ENCODE measurements around the gene TMPRSS7. TPM values are rescaled to one million over a fixed set of nuclear protein-coding genes. Genes with fewer than 3 reads are reported as not detected.
A peak's percentile ranks its signal among the peaks of the same experiment; 100 is the strongest.
"Not testable (repeated sequence)": the region's sequence is repeated elsewhere in the genome, so short reads cannot be mapped to it uniquely, and the experiment has no call there.

The TMPRSS7 gene
- total RNA-seq, 1 donor from 2014 or later, result not detected

GRCh38 chr3:112061152-112061551 lies 26.6 kb downstream of the TMPRSS7 start:
- Histone ChIP-seq H3K27ac (no peak overlapping the region), H4K20me1 (ENCODE audit: low read depth) (no peaks in the 10 kb centered on the region), H3K79me2 (ENCODE audit: low read depth) (no peaks in the 10 kb centered on the region), H2AFZ (replicated peaks) (no peak overlapping the region), H3K4me2 (no peak overlapping the region), H3K4me1 (peaks cover 8% of the 10 kb centered on the region), H3K9ac (no peak overlapping the region), H3K9me3 (ENCODE audit: low read depth) (no peaks in the 10 kb centered on the region), H3K27me3 (no peaks in the 10 kb centered on the region), H3K4me3 (no peak overlapping the region), H3K36me3 (no peaks in the 10 kb centered on the region), H3F3A (ENCODE audit: low read depth) (peaks cover 9% of the 10 kb centered on the region)
- Mint-ChIP-seq H3K36me3 (no peaks in the 10 kb centered on the region), H3K27ac (no peak overlapping the region), H3K4me3 (no peak overlapping the region), H3K4me1 (peaks cover 4% of the 10 kb centered on the region), H3K27me3 (ENCODE audit: insufficient read depth, low read depth) (no peaks in the 10 kb centered on the region), H3K9me3 (no peaks in the 10 kb centered on the region)
- DNase-seq (ENCODE audit: low spot score), result no peak
- no peak for TF ChIP-seq CTCF (IDR thresholded peaks at IDR 0.05)
- no peak for TF ChIP-seq EZH2 (IDR thresholded peaks at IDR 0.05)
- TF ChIP-seq EZH2phosphoT487 (IDR thresholded peaks at IDR 0.05), result no peak

DNA sequence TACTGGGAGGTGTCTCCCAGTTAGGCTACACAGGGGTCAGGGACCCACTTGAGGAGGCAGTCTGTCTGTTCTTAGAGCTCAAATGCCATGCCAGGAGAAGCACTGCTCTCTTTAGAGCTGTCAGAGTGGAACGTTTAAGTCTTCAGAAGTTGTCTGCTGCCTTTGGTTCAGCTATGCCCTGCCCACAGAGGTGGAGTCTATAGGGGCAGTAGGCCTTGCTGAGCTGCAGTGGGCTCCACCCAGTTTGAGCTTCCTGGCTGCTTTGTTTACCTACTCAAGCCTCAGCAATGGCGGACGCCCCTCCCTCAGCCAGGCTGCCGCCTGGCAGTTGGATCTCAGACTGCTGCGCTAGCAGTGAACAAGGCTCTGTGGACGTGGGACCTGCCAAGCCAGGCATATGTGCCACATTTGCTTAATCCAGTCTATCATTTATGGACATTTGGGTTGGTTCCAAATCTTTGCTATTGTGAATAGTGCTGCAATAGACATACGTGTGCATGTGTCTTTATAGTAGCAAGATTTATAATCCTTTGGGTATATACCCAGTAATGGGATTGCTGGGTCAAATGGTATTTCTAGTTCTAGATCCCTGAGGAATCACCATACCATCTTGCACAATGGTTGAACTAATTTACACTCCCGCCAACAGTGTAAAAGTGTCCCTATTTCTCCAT lies 38.0 kb downstream of the TMPRSS7 start:
- H3K27me3 ChIP-seq; H3F3A ChIP-seq (ENCODE audit: low read depth); H3K27ac Mint-ChIP-seq; H3K9me3 Mint-ChIP-seq; H3K27ac ChIP-seq; H4K20me1 ChIP-seq (ENCODE audit: low read depth); H3K4me2 ChIP-seq; H3K9me3 ChIP-seq (ENCODE audit: low read depth); H3K79me2 ChIP-seq (ENCODE audit: low read depth); H3K9ac ChIP-seq; H3K4me3 ChIP-seq; H3K27me3 Mint-ChIP-seq (ENCODE audit: insufficient read depth, low read depth); H3K4me1 ChIP-seq; H3K36me3 Mint-ChIP-seq; H2AFZ ChIP-seq (replicated peaks); H3K4me1 Mint-ChIP-seq; H3K36me3 ChIP-seq; DNase-seq (ENCODE audit: low spot score); H3K4me3 Mint-ChIP-seq: not testable (repeated sequence)

DNA sequence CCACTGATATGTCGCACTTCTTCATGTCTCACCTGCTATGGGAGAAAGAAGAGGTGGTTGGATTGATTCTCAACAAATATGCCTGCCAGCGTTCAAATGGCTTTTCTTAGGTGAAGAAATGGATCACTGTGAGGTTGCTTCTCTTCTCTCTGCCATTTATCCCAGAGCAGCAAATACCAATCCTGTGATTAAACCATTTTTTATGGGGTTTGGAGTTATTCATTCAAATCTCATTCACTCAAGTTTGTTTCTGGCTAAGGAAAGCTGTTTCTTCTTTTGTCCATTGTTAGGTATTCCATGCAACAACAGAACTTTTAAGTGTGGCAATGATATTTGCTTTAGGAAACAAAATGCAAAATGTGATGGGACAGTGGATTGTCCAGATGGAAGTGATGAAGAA lies 39.5 kb downstream of the TMPRSS7 start:
- peaks cover 2% of the 10 kb centered on the region for H3K9me3 Mint-ChIP-seq
- Histone ChIP-seq H2AFZ (replicated peaks) (no peak overlapping the region), H3K9me3 (ENCODE audit: low read depth) (no peaks in the 10 kb centered on the region), H3K27ac (no peak overlapping the region), H3K4me1 (no peaks in the 10 kb centered on the region), H3K79me2 (ENCODE audit: low read depth) (no peaks in the 10 kb centered on the region), H3K4me2 (no peak overlapping the region), H3K4me3 (no peak overlapping the region), H3K27me3 (no peaks in the 10 kb centered on the region), H3K36me3 (no peaks in the 10 kb centered on the region), H4K20me1 (ENCODE audit: low read depth) (no peaks in the 10 kb centered on the region), H3K9ac (no peak overlapping the region), H3F3A (ENCODE audit: low read depth) (no peaks in the 10 kb centered on the region)
- no peak overlapping the region for H3K27ac Mint-ChIP-seq
- no peaks in the 10 kb centered on the region for H3K36me3 Mint-ChIP-seq
- peaks cover 2% of the 10 kb centered on the region for H3K27me3 Mint-ChIP-seq (ENCODE audit: insufficient read depth, low read depth)
- no peak for DNase-seq (ENCODE audit: low spot score)
- H3K4me3 Mint-ChIP-seq, result no peak overlapping the region
- no peak for TF ChIP-seq CTCF (IDR thresholded peaks at IDR 0.05)
- no peak for TF ChIP-seq EZH2phosphoT487 (IDR thresholded peaks at IDR 0.05)
- no peak for TF ChIP-seq EZH2 (IDR thresholded peaks at IDR 0.05)
- peaks cover 10% of the 10 kb centered on the region for H3K4me1 Mint-ChIP-seq

DNA sequence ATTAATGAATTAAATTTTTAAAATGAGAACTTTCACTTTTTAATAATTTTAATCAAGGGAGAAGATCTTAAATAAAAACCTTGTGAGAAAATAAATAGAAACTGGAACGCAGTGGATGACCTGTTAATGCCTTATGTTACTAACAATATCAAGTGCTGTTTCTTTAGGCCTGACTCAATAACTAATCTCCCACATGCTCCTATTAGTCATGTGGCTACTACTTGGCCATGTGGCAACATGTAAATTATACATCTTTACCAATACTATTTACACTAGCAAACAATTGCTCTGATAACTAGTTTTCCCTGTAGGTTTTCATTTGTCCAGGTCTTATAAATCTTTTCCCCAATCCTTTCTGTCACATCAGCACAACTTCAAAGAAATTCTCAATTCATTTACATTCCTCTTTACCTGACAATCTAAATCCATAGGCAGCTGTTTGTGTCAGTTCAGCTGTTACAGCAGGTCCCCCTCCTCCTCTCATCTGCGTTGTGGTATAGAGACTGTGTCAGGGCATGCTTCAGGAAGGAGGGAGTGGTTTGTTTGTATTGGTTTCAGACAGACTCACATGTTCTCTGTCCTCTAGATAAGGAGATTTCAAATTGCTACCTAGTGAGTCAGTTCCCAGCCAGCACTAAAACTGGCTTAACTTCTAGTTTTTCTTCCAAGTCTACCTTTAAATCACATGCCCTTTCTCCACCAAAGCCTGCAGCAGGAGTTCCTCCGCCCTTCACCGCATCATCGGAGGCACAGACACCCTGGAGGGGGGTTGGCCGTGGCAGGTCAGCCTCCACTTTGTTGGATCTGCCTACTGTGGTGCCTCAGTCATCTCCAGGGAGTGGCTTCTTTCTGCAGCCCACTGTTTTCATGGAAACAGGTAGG lies 40.3 kb downstream of the TMPRSS7 start:
- H3K79me2 ChIP-seq (ENCODE audit: low read depth), result no peaks in the 10 kb centered on the region
- Mint-ChIP-seq H3K27ac (no peak overlapping the region), H3K4me3 (no peak overlapping the region), H3K4me1 (peaks cover 10% of the 10 kb centered on the region), H3K9me3 (peaks cover 2% of the 10 kb centered on the region), H3K27me3 (ENCODE audit: insufficient read depth, low read depth) (no peaks in the 10 kb centered on the region), H3K36me3 (no peaks in the 10 kb centered on the region)
- H3F3A ChIP-seq (ENCODE audit: low read depth), result no peaks in the 10 kb centered on the region
- H3K9me3 ChIP-seq (ENCODE audit: low read depth), result no peaks in the 10 kb centered on the region
- no peak overlapping the region for H3K27ac ChIP-seq
- no peaks in the 10 kb centered on the region for H4K20me1 ChIP-seq (ENCODE audit: low read depth)
- H3K4me2 ChIP-seq, result no peak overlapping the region
- H3K36me3 ChIP-seq, result no peaks in the 10 kb centered on the region
- no peak overlapping the region for H3K4me3 ChIP-seq
- no peaks in the 10 kb centered on the region for H3K4me1 ChIP-seq
- H2AFZ ChIP-seq (replicated peaks), result peak overlapping the region; percentile 45
- H3K9ac ChIP-seq, result no peak overlapping the region
- TF ChIP-seq EZH2phosphoT487 (IDR thresholded peaks at IDR 0.05), result no peak
- H3K27me3 ChIP-seq, result no peaks in the 10 kb centered on the region
- DNase-seq (ENCODE audit: low spot score), result no peak
